Neuronal stem cell (in vitro differentiated cells): Measurements from ENCODE around the gene ANGPTL4.
A peak's percentile ranks its signal among the peaks of the same experiment; 100 is the strongest.
"Not testable (repeated sequence)": the region's sequence is repeated elsewhere in the genome, so short reads cannot be mapped to it uniquely, and the experiment has no call there.

ENCODE experiments used
- DNase-seq: peaks from one replicate; pipeline ENCODE4 v3.0.0-alpha.2; 2013; ENCODE audit warnings: low spot score
- H2AFZ ChIP-seq: one replicate; pipeline ENCODE4 v1.6.1; 2013; ENCODE audit warnings: mild to moderate bottlenecking, low read length, inconsistent platforms
- H2AK5ac ChIP-seq: 2 replicates; pipeline ENCODE4 v1.6.1; 2013; ENCODE audit warnings: low read depth, mild to moderate bottlenecking, inconsistent platforms, low read length, moderate library complexity, mixed read lengths
- H2BK120ac ChIP-seq: 2 replicates; pipeline ENCODE4 v1.6.1; 2013; ENCODE audit warnings: low read depth, mild to moderate bottlenecking, inconsistent platforms, low read length, moderate library complexity, mixed read lengths
- H2BK12ac ChIP-seq: one replicate; pipeline ENCODE4 v1.6.1; 2013; ENCODE audit warnings: low read length, inconsistent platforms
- H2BK15ac ChIP-seq: 2 replicates; pipeline ENCODE4 v1.6.1; 2013; ENCODE audit warnings: mild to moderate bottlenecking, low read length, inconsistent platforms, mixed read lengths
- H2BK5ac ChIP-seq: one replicate; pipeline ENCODE4 v1.6.1; 2013; ENCODE audit warnings: inconsistent platforms, mild to moderate bottlenecking, low read length, moderate library complexity
- H3K14ac ChIP-seq: one replicate; pipeline ENCODE4 v1.6.1; 2013; ENCODE audit warnings: low read length, inconsistent platforms
- H3K18ac ChIP-seq: 2 replicates; pipeline ENCODE4 v1.6.1; 2013; ENCODE audit warnings: low read length, inconsistent platforms
- H3K23ac ChIP-seq: 2 replicates; pipeline ENCODE4 v1.6.1; 2013; ENCODE audit warnings: low read depth, mild to moderate bottlenecking, mixed read lengths, low read length, inconsistent platforms; ENCODE audit not compliant: poor library complexity
- H3K27ac ChIP-seq: replicated peaks from 3 replicates; pipeline ENCODE4 v1.5.1; 2013; ENCODE audit warnings: low read length, inconsistent platforms
- H3K27me3 ChIP-seq, 3 experiments: 2 replicates each; pipeline ENCODE4 v1.6.1; 2013; ENCODE audit warnings: low read length in 3 of 3, mild to moderate bottlenecking in 2 of 3, inconsistent platforms in 1 of 3, low read depth in 1 of 3, mixed read lengths in 1 of 3, moderate library complexity in 1 of 3; ENCODE audit not compliant: control insufficient read depth in 3 of 3, insufficient read depth in 3 of 3
- H3K36me3 ChIP-seq, 2 donors: replicated peaks in 1 of 2; 2 replicates each; pipeline ENCODE4 v1.6.1; 2013; ENCODE audit warnings: low read length in 2 of 2; ENCODE audit not compliant: control insufficient read depth in 2 of 2, insufficient read depth in 2 of 2
- H3K4ac ChIP-seq: 2 replicates; pipeline ENCODE4 v1.6.1; 2013; ENCODE audit warnings: inconsistent platforms, mild to moderate bottlenecking, low read length, moderate library complexity
- H3K4me1 ChIP-seq, 2 donors: 1 replicate in 1 of 2; 2 replicates in 1 of 2; pipeline ENCODE4 v1.6.1; 2013; ENCODE audit warnings: low read length in 2 of 2, low read depth in 1 of 2; ENCODE audit not compliant: control insufficient read depth in 2 of 2, insufficient read depth in 1 of 2
- H3K4me2 ChIP-seq: one replicate; pipeline ENCODE4 v1.6.1; 2013; ENCODE audit warnings: mild to moderate bottlenecking, low read length, inconsistent platforms; ENCODE audit not compliant: insufficient read depth, poor library complexity, severe bottlenecking
- H3K4me3 ChIP-seq, 2 donors: 2 replicates each; pipeline ENCODE4 v1.5.1; 2013; ENCODE audit warnings: low read length in 2 of 2, mild to moderate bottlenecking in 2 of 2, inconsistent platforms in 1 of 2, moderate library complexity in 1 of 2
- H3K79me1 ChIP-seq: one replicate; pipeline ENCODE4 v1.6.1; 2013; ENCODE audit warnings: low read depth, mild to moderate bottlenecking, inconsistent platforms, low read length, moderate library complexity
- H3K9ac ChIP-seq: one replicate; pipeline ENCODE4 v1.6.1; 2013; ENCODE audit warnings: mild to moderate bottlenecking, low read depth, low read length, inconsistent platforms; ENCODE audit not compliant: poor library complexity
- H3K9me3 ChIP-seq, 2 donors: replicated peaks in 1 of 2; 2 replicates each; pipeline versions ENCODE3 to v1.6.1; 2013; ENCODE audit warnings: low read length in 2 of 2, mild to moderate bottlenecking in 2 of 2, inconsistent platforms in 1 of 2, low read depth in 1 of 2, mixed read lengths in 1 of 2, moderate library complexity in 1 of 2; ENCODE audit not compliant: control insufficient read depth in 2 of 2, insufficient read depth in 1 of 2
- H4K8ac ChIP-seq: one replicate; pipeline ENCODE4 v1.6.1; 2013; ENCODE audit warnings: low read depth, mild to moderate bottlenecking, inconsistent platforms, low read length, moderate library complexity
- H4K91ac ChIP-seq: one replicate; pipeline ENCODE4 v1.6.1; 2013; ENCODE audit warnings: low read length, low read depth, mild to moderate bottlenecking, inconsistent platforms; ENCODE audit not compliant: poor library complexity
- WGBS, 2 donors: extraction: QIAGEN DNeasy Blood & Tissue Kit; methylation state at CpG; one replicate each; pipeline ENCODE4 v1.1.7; 2013; ENCODE audit warnings: missing lambda C conversion rate in 2 of 2, mixed read lengths in 1 of 2; ENCODE audit not compliant: insufficient read length in 2 of 2, insufficient replicate concordance in 1 of 2; ENCODE audit errors: extremely low coverage in 2 of 2; 5-methylcytosine and 5-hydroxymethylcytosine counted together

Gene ANGPTL4

DNA sequence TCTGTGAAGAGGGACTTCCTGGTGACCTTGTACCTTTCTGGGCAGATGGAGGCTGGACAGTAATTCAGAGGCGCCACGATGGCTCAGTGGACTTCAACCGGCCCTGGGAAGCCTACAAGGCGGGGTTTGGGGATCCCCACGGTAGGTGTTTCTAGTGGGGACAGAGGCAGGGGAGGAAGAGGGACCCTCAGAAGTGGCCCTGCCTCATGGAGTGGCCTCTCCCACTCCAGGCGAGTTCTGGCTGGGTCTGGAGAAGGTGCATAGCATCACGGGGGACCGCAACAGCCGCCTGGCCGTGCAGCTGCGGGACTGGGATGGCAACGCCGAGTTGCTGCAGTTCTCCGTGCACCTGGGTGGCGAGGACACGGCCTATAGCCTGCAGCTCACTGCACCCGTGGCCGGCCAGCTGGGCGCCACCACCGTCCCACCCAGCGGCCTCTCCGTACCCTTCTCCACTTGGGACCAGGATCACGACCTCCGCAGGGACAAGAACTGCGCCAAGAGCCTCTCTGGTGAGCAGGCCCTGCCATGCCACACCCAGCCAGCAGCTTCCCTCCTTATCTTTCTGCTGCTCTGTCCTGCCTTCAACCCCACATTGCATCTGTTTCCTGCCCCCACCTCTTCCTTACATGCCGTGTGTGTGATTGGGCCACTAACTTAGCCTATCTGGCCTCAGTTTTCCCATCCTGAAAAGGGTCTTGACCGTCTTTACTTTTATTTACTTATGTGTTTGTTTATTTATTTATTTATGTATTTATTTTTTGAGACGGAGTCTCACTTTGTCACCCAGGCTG is 7.3 kb downstream of the ANGPTL4 start:
- Histone ChIP-seq H3K23ac (peak overlapping the region; percentile 65), H4K8ac (no peak overlapping the region), H3K27me3 (peaks cover 0 to 2% (median 1%) of the 10 kb centered on the region in 3 experiments), H2BK15ac (peak overlapping the region; percentile 87), H3K27ac (no peak overlapping the region), H3K36me3 (peaks cover 3 to 11% of the 10 kb centered on the region in 2 donors), H3K4me1 (peaks cover 9 to 11% of the 10 kb centered on the region in 2 donors), H4K91ac (no peak overlapping the region), H2BK12ac (peak overlapping the region; percentile 10), H3K18ac (peak overlapping the region; percentile 64), H3K4ac (no peak overlapping the region), H2BK5ac (peak overlapping the region; percentile 75), H3K9me3 (no peaks in the 10 kb centered on the region), H2BK120ac (peak overlapping the region; percentile 54), H3K14ac (peak overlapping the region; percentile 21), H3K4me2 (no peak overlapping the region), H2AFZ (no peak overlapping the region), H2AK5ac (peak overlapping the region; percentile 79), H3K4me3 (no peak overlapping the region), H3K9ac (peak overlapping the region; percentile 9), H3K79me1 (peaks cover 2% of the 10 kb centered on the region)
- no peak for DNase-seq
- WGBS, 2 donors = no CpG with 5 or more reads among the region's 28 CpGs

DNA sequence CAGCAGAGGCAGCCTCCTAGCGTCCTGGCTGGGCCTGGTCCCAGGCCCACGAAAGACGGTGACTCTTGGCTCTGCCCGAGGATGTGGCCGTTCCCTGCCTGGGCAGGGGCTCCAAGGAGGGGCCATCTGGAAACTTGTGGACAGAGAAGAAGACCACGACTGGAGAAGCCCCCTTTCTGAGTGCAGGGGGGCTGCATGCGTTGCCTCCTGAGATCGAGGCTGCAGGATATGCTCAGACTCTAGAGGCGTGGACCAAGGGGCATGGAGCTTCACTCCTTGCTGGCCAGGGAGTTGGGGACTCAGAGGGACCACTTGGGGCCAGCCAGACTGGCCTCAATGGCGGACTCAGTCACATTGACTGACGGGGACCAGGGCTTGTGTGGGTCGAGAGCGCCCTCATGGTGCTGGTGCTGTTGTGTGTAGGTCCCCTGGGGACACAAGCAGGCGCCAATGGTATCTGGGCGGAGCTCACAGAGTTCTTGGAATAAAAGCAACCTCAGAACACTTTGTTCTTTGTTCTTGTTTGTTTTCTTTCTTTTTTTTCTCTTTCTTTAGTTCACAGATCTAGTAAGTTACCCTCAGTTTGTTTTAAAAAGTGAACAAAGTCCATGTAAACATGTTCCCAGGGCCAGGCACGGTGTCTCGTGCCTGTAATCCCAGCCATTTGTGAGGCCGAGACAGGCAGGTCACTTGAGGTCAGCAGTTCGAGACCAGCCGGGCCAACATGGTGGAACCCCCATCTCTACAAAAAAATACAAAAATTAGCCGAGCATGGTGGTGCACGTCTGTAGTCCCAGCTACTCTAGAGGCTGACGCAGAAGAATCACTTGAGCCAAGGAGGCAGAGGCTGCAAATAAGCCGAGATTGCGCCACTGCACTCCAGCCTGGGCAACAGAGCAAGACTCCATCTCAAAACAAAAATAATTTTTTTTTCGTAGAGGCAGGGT is 10.2 kb downstream of the ANGPTL4 start:
- Histone ChIP-seq H3K4me2 (no peak overlapping the region), H4K91ac (no peak overlapping the region), H4K8ac (no peak overlapping the region), H3K79me1 (no peaks in the 10 kb centered on the region), H3K9ac (no peak overlapping the region), H3K14ac (no peak overlapping the region), H3K4me3 (no peak overlapping the region), H3K36me3 (peaks cover 2 to 11% of the 10 kb centered on the region in 2 donors), H3K4ac (no peak overlapping the region), H2AFZ (no peak overlapping the region), H3K27ac (no peak overlapping the region), H3K27me3 (no peaks in the 10 kb centered on the region), H2BK12ac (no peak overlapping the region), H3K18ac (no peak overlapping the region), H2BK5ac (peak overlapping the region; percentile 53), H3K23ac (peak overlapping the region; percentile 73), H2BK15ac (peak overlapping the region; percentile 33), H3K4me1 (peaks cover 0 to 2% of the 10 kb centered on the region in 2 donors), H2BK120ac (no peak overlapping the region), H3K9me3 (no peaks in the 10 kb centered on the region), H2AK5ac (no peak overlapping the region)
- no peak for DNase-seq
- WGBS, 2 donors = no CpG with 5 or more reads among the region's 26 CpGs

DNA sequence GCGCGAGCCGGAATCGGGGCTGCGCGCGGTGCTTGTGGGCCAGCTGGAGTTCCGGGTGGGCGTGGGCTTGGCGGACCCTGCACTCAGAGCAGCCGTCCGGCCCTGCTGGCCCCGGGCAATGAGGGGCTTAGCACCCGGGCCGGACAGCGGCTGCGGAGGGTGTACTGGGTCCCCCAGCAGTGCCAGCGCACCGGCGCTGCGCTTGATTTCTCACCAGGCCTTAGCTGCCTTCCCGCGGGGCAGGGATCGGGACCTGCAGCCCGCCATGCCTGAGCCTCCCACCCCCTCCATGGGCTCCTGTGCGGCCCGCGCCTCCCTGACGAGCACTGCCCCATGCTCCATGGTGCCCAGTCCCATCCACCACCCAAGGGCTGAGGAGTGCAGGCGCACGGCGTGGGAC is 11.8 kb downstream of the ANGPTL4 start:
- not testable (repeated sequence) for H3K4me2 ChIP-seq, H3K9me3 ChIP-seq, H3K23ac ChIP-seq, H4K8ac ChIP-seq, H3K4me3 ChIP-seq, H2AFZ ChIP-seq, H3K79me1 ChIP-seq, H3K4me1 ChIP-seq, H4K91ac ChIP-seq, H3K27me3 ChIP-seq, H3K4ac ChIP-seq, H3K9ac ChIP-seq, H3K18ac ChIP-seq, H3K27ac ChIP-seq, H2AK5ac ChIP-seq, H2BK15ac ChIP-seq, DNase-seq, H2BK12ac ChIP-seq, H2BK5ac ChIP-seq, H2BK120ac ChIP-seq, H3K14ac ChIP-seq
- no CpG with 5 or more reads among the region's 32 CpGs for WGBS, 2 donors
- peaks cover 2 to 11% of the 10 kb centered on the region in 2 donors for H3K36me3 ChIP-seq
